Testis (tissue), 2 donors: ENCODE measurements around the gene NOL12.
A peak's percentile ranks its signal among the peaks of the same experiment; 100 is the strongest.

Source experiments
- POLR2A ChIP-seq: fragments of 450-650 bp; IDR thresholded peaks from one replicate; pipeline ENCODE4 v1.6.1; 2017; ENCODE audit warnings: antibody characterized with exemption, mild to moderate bottlenecking, moderate library complexity
- TF ChIP-seq, protein P1 (sequence below), 3 experiments: fragments of 450-650 bp in 2 of 3; fragments of 200-600 bp in 1 of 3; sonication (generic) in 1 of 3; IDR thresholded peaks; one replicate each; pipeline ENCODE4 v1.5.1; 2016 to 2019; ENCODE audit warnings: antibody characterized with exemption in 3 of 3, mild to moderate bottlenecking in 2 of 3, moderate library complexity in 1 of 3

- TF ChIP-seq POLR2A = no peak
- TF ChIP-seq, protein P1, sequence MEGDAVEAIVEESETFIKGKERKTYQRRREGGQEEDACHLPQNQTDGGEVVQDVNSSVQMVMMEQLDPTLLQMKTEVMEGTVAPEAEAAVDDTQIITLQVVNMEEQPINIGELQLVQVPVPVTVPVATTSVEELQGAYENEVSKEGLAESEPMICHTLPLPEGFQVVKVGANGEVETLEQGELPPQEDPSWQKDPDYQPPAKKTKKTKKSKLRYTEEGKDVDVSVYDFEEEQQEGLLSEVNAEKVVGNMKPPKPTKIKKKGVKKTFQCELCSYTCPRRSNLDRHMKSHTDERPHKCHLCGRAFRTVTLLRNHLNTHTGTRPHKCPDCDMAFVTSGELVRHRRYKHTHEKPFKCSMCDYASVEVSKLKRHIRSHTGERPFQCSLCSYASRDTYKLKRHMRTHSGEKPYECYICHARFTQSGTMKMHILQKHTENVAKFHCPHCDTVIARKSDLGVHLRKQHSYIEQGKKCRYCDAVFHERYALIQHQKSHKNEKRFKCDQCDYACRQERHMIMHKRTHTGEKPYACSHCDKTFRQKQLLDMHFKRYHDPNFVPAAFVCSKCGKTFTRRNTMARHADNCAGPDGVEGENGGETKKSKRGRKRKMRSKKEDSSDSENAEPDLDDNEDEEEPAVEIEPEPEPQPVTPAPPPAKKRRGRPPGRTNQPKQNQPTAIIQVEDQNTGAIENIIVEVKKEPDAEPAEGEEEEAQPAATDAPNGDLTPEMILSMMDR (IDR thresholded peaks at IDR 0.05) = peak in 1 of 3 experiments; percentile 26
Observed at GRCh38 chr22:37696657-37697537, 10.8 kb downstream of the NOL12 start, which contains the start of gene TRIOBP.
